OCI-LY1 (cell line): ENCODE data around the gene UBB.

Experiments
- H2AFZ ChIP-seq: fragments of 200-600 bp; sonication (generic), shearing (Covaris generic); 2 replicates; pipeline ENCODE4 v1.6.0; 2014; ENCODE audit warnings: antibody characterized with exemption, mild to moderate bottlenecking, low read length
- H3F3A ChIP-seq: fragments of 200-600 bp; sonication (generic), shearing (Covaris generic); 2 replicates; pipeline ENCODE4 v1.6.0; 2014; ENCODE audit warnings: mild to moderate bottlenecking, antibody characterized with exemption, low read length, moderate library complexity; ENCODE audit not compliant: insufficient read depth
- H3K27ac ChIP-seq: fragments of 200-600 bp; sonication (generic); 2 replicates; pipeline ENCODE4 v1.5.1; 2014; ENCODE audit warnings: low read length, mixed run types, mild to moderate bottlenecking, low read depth; ENCODE audit not compliant: poor library complexity, severe bottlenecking
- H3K27me3 ChIP-seq: fragments of 200-600 bp; sonication (generic); 2 replicates; pipeline ENCODE4 v1.6.0; 2014; ENCODE audit warnings: antibody characterized with exemption, mild to moderate bottlenecking, low read length, moderate library complexity; ENCODE audit not compliant: insufficient read depth
- H3K36me3 ChIP-seq: fragments of 200-600 bp; sonication (generic); 2 replicates; pipeline ENCODE4 v1.6.1; 2014; ENCODE audit warnings: mild to moderate bottlenecking, antibody characterized with exemption, low read length, moderate library complexity, mixed read lengths; ENCODE audit not compliant: insufficient read depth
- H3K4me1 ChIP-seq: fragments of 200-600 bp; sonication (generic); 2 replicates; pipeline ENCODE4 v1.5.1; 2014; ENCODE audit warnings: mild to moderate bottlenecking, low read length, moderate library complexity; ENCODE audit not compliant: insufficient read depth, severe bottlenecking
- H3K4me2 ChIP-seq: fragments of 200-600 bp; sonication (generic), shearing (Covaris generic); 2 replicates; pipeline ENCODE4 v1.6.1; 2014; ENCODE audit warnings: low read length
- H3K4me3 ChIP-seq: fragments of 200-600 bp; sonication (generic); 2 replicates; pipeline ENCODE4 v1.5.1; 2014; ENCODE audit warnings: low read length, low read depth, mild to moderate bottlenecking, mixed read lengths; ENCODE audit not compliant: poor library complexity, severe bottlenecking
- H3K79me2 ChIP-seq: fragments of 200-600 bp; shearing (Covaris generic); 2 replicates; pipeline ENCODE4 v1.6.1; 2016; ENCODE audit warnings: mixed run types, low read length, mixed read lengths; ENCODE audit not compliant: insufficient read depth
- H3K9ac ChIP-seq: fragments of 200-600 bp; sonication (generic), shearing (Covaris generic); 2 replicates; pipeline ENCODE4 v1.6.1; 2014; ENCODE audit warnings: mild to moderate bottlenecking, low read length, mixed read lengths
- H3K9me2 ChIP-seq: fragments of 200-600 bp; sonication (generic), shearing (Covaris generic); 2 replicates; pipeline ENCODE4 v1.6.1; 2014; ENCODE audit warnings: low read depth, mild to moderate bottlenecking, low read length, mixed read lengths
- H3K9me3 ChIP-seq: fragments of 200-600 bp; shearing (Covaris generic); 2 replicates; pipeline ENCODE4 v1.6.1; 2014; ENCODE audit warnings: low read length, mixed read lengths
- H4K20me1 ChIP-seq: fragments of 200-600 bp; sonication (generic), shearing (Covaris generic); 2 replicates; pipeline ENCODE4 v1.6.0; 2016; ENCODE audit warnings: mild to moderate bottlenecking, low read length; ENCODE audit not compliant: insufficient read depth
- EZH2 ChIP-seq: fragments of 200-600 bp; sonication (generic), shearing (Covaris generic); IDR thresholded peaks from 2 replicates; pipeline ENCODE4 v1.8.0; 2017; ENCODE audit warnings: borderline replicate concordance, mixed run types, mild to moderate bottlenecking, antibody characterized with exemption, low read length, moderate library complexity, mixed read lengths
- TF ChIP-seq, protein P1 (sequence below): fragments of 200-600 bp; sonication (generic), shearing (Covaris generic); IDR thresholded peaks from 2 replicates; pipeline ENCODE4 v1.5.1; 2017; ENCODE audit warnings: mild to moderate bottlenecking, antibody characterized with exemption, low read length, moderate library complexity, mixed read lengths

The UBB gene

GRCh38 chr17:16380640-16381495 is at the start of gene UBB:
TSS of gene UBB (plus strand) at chr17:16381091. CDS start at chr17:16381908, 817 bp downstream.
- TF ChIP-seq EZH2: no peak
- TF ChIP-seq, protein P1, sequence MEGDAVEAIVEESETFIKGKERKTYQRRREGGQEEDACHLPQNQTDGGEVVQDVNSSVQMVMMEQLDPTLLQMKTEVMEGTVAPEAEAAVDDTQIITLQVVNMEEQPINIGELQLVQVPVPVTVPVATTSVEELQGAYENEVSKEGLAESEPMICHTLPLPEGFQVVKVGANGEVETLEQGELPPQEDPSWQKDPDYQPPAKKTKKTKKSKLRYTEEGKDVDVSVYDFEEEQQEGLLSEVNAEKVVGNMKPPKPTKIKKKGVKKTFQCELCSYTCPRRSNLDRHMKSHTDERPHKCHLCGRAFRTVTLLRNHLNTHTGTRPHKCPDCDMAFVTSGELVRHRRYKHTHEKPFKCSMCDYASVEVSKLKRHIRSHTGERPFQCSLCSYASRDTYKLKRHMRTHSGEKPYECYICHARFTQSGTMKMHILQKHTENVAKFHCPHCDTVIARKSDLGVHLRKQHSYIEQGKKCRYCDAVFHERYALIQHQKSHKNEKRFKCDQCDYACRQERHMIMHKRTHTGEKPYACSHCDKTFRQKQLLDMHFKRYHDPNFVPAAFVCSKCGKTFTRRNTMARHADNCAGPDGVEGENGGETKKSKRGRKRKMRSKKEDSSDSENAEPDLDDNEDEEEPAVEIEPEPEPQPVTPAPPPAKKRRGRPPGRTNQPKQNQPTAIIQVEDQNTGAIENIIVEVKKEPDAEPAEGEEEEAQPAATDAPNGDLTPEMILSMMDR: no peak; the same call in 1 of the 2 replicates
- Histone ChIP-seq H3F3A (peaks cover 7% of the 10 kb centered on the region; the same call in 1 of the 2 replicates), H3K9ac (peak within 1 kb of the TSS; percentile 81)

DNA sequence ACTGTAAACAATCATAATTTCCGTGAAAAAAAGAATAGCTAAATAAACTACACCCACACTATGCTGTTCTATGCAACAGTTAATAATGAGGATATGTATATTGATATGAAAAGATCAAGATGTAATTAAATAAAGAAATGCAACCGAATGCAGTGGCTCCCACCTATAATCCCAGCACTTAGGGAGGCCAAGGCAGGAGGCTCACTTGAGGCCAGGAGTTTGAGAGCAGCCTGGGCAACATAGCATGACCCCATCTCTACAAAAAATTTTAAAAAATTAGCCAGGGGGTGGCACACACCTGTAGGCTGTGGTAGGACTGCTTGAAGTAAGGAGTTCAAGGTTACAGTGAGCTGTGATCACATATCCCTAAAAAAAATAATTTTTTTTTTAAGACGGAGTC is 42.5 kb upstream of the UBB start:
- Histone ChIP-seq H3K9me2 (no peaks in the 10 kb centered on the region), H3K4me2 (no peak overlapping the region), H3K4me1 (peaks cover 1% of the 10 kb centered on the region), H4K20me1 (no peaks in the 10 kb centered on the region), H3K27me3 (no peaks in the 10 kb centered on the region), H3K4me3 (no peak overlapping the region), H3F3A (peaks cover 4% of the 10 kb centered on the region; the same call in 1 of the 2 replicates), H3K79me2 (no peaks in the 10 kb centered on the region), H3K36me3 (peaks cover 15% of the 10 kb centered on the region), H3K9ac (no peak overlapping the region), H3K27ac (no peak overlapping the region), H3K9me3 (no peaks in the 10 kb centered on the region), H2AFZ (no peak overlapping the region)
- no peak for TF ChIP-seq EZH2
- TF ChIP-seq, protein P1: no peak

More at GRCh38 chr17:16380640-16381495, at the start of gene UBB:
- Histone ChIP-seq H3K9me2 (no peaks in the 10 kb centered on the region), H3K36me3 (peaks cover 26% of the 10 kb centered on the region), H3K4me3 (peak within 1 kb of the TSS; percentile 76), H3K9me3 (no peaks in the 10 kb centered on the region), H3K4me1 (peaks cover 43% of the 10 kb centered on the region), H3K27me3 (no peaks in the 10 kb centered on the region), H3K27ac (peak within 1 kb of the TSS; percentile 79), H3K4me2 (peak within 1 kb of the TSS; percentile 66), H2AFZ (no peak within 1 kb of the TSS), H3K79me2 (peaks cover 7% of the 10 kb centered on the region), H4K20me1 (no peaks in the 10 kb centered on the region)

DNA sequence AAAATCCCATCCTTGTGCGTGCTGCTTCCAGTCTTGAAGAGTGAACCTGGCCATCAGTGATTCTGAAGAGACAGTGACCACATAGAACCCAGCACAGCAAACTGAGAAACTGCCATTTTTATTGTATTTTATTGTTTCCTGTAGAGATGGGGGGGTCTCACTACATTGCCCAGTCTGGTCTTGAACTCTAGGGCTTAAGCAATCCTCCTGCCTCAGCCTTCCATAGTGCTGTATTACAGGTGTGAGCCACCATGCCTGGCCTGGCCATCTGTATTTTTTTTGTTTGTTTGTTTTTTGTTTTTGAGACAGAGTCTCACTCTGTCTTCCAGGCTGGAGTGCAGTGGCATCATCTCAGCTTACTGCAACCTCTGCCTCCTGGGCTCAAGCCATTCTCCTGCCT is 41.5 kb upstream of the UBB start:
- Histone ChIP-seq H3K9ac (no peak overlapping the region), H3K27me3 (no peaks in the 10 kb centered on the region), H3K9me2 (no peaks in the 10 kb centered on the region), H3K4me1 (no peaks in the 10 kb centered on the region), H3K4me3 (no peak overlapping the region), H2AFZ (no peak overlapping the region), H3K36me3 (peaks cover 25% of the 10 kb centered on the region), H3K79me2 (no peaks in the 10 kb centered on the region), H4K20me1 (no peaks in the 10 kb centered on the region), H3F3A (peaks cover 4% of the 10 kb centered on the region; the same call in 1 of the 2 replicates), H3K4me2 (no peak overlapping the region), H3K27ac (no peak overlapping the region), H3K9me3 (no peaks in the 10 kb centered on the region)
- TF ChIP-seq, protein P1: no peak
